Thyroid gland (tissue), 4 donors: ENCODE data around the gene PPP3CA.

ENCODE experiments used
- POLR2A ChIP-seq, 2 donors: fragments of 450-650 bp; IDR thresholded peaks; one replicate each; pipeline ENCODE4 v1.6.1; 2017; ENCODE audit warnings: antibody characterized with exemption in 2 of 2, mild to moderate bottlenecking in 2 of 2, moderate library complexity in 1 of 2
- TF ChIP-seq, protein P1 (sequence below), 6 experiments: fragments of 200-600 bp in 3 of 6; fragments of 450-650 bp in 3 of 6; sonication (generic) in 3 of 6; IDR thresholded peaks; one replicate each; pipeline ENCODE4 v1.5.1; 2016 to 2019; ENCODE audit warnings: antibody characterized with exemption in 6 of 6, mild to moderate bottlenecking in 2 of 6, inconsistent platforms in 1 of 6, moderate library complexity in 1 of 6

DNA sequence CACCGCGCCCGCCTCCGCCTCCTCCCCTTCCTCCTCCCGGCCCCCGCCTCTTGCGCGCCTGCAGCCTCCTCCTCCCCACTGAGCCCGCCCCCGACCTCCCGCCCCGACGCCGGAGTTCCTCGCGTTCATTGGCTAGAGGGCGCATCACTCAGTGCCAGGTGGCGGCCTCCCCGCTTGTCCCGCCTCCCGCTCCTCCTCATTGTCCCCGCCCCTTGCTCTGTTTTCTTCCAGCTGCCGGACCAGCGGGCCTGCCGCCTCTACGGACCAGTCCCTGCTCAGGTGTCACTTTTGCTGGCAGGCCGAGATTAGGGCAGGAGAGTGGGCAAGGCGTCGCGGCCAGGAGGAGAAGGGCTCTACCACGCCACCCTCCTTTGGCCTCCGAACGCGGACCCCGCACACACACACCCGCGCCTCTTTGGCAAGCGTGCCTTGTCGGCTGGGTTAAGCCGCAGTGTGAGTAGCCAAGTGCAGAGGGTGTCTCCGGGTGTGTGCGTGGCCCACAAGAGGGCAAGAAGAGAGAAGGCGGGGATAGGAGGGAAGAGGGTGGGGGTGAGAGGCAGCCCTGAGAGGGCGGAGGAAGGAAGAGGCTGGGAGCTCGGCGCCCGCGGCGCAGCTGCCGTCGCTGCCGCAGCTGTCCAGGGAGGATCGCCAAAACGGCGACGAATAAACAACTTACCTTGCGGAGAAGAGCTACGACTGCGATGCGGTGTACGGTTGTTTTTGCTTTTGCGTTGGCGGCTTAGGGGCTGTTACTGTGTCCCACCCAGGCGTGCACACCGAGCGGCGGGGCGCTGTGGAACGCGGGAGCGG, 436 bp upstream of the PPP3CA start:
- TF ChIP-seq POLR2A (IDR thresholded peaks at IDR 0.05) = peak; percentile 70 to 96
- TF ChIP-seq, protein P1, sequence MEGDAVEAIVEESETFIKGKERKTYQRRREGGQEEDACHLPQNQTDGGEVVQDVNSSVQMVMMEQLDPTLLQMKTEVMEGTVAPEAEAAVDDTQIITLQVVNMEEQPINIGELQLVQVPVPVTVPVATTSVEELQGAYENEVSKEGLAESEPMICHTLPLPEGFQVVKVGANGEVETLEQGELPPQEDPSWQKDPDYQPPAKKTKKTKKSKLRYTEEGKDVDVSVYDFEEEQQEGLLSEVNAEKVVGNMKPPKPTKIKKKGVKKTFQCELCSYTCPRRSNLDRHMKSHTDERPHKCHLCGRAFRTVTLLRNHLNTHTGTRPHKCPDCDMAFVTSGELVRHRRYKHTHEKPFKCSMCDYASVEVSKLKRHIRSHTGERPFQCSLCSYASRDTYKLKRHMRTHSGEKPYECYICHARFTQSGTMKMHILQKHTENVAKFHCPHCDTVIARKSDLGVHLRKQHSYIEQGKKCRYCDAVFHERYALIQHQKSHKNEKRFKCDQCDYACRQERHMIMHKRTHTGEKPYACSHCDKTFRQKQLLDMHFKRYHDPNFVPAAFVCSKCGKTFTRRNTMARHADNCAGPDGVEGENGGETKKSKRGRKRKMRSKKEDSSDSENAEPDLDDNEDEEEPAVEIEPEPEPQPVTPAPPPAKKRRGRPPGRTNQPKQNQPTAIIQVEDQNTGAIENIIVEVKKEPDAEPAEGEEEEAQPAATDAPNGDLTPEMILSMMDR (IDR thresholded peaks at IDR 0.05) = peak in 2 of 6 experiments; percentile 3 to 20
